Right kidney (tissue), 9 donors: ENCODE results near the gene PRKAR2B.

ENCODE experiments used
- DNase-seq: peaks from one replicate; pipeline ENCODE4 v3.0.0-alpha.2; 2016
- long read RNA-seq, 8 donors: transcript quantifications; one replicate each; lab custom pipeline, GENCODE V29; 2026

The PRKAR2B gene
- long read RNA-seq, donor 1, transcript PRKAR2B-201 (11 exons, 3,745 nt): major isoform, 15 of 15 reads
- long read RNA-seq, donor 1, partial matches to known transcripts: 0 of 15 reads
- long read RNA-seq, donor 1, other reads (novel, unspliced or antisense): 0 of 15 reads
- long read RNA-seq, donor 2, transcript PRKAR2B-201 (11 exons, 3,745 nt): major isoform, 9 of 9 reads
- long read RNA-seq, donor 2, partial matches to known transcripts: 0 of 9 reads
- long read RNA-seq, donor 2, other reads (novel, unspliced or antisense): 0 of 9 reads
- long read RNA-seq, donor 3, transcript PRKAR2B-201 (11 exons, 3,745 nt): major isoform, 6 of 6 reads
- long read RNA-seq, donor 3, partial matches to known transcripts: 0 of 6 reads
- long read RNA-seq, donor 3, other reads (novel, unspliced or antisense): 0 of 6 reads
- long read RNA-seq, donor 4, transcript PRKAR2B-201 (11 exons, 3,745 nt): major isoform, 19 of 37 reads
- long read RNA-seq, donor 4, partial matches to known transcripts: 18 of 37 reads
- long read RNA-seq, donor 4, other reads (novel, unspliced or antisense): 0 of 37 reads
- long read RNA-seq, donor 5, transcript PRKAR2B-201 (11 exons, 3,745 nt): major isoform, 8 of 8 reads
- long read RNA-seq, donor 5, partial matches to known transcripts: 0 of 8 reads
- long read RNA-seq, donor 5, other reads (novel, unspliced or antisense): 0 of 8 reads
- long read RNA-seq, donor 6, transcript PRKAR2B-201 (11 exons, 3,745 nt): major isoform, 6 of 6 reads
- long read RNA-seq, donor 6, partial matches to known transcripts: 0 of 6 reads
- long read RNA-seq, donor 6, other reads (novel, unspliced or antisense): 0 of 6 reads
- long read RNA-seq, donor 7, transcript PRKAR2B-201 (11 exons, 3,745 nt): major isoform, 13 of 41 reads
- long read RNA-seq, donor 7, partial matches to known transcripts: 28 of 41 reads
- long read RNA-seq, donor 7, other reads (novel, unspliced or antisense): 0 of 41 reads
- long read RNA-seq, donor 8, transcript PRKAR2B-201 (11 exons, 3,745 nt): major isoform, 8 of 8 reads
- long read RNA-seq, donor 8, partial matches to known transcripts: 0 of 8 reads
- long read RNA-seq, donor 8, other reads (novel, unspliced or antisense): 0 of 8 reads

DNA sequence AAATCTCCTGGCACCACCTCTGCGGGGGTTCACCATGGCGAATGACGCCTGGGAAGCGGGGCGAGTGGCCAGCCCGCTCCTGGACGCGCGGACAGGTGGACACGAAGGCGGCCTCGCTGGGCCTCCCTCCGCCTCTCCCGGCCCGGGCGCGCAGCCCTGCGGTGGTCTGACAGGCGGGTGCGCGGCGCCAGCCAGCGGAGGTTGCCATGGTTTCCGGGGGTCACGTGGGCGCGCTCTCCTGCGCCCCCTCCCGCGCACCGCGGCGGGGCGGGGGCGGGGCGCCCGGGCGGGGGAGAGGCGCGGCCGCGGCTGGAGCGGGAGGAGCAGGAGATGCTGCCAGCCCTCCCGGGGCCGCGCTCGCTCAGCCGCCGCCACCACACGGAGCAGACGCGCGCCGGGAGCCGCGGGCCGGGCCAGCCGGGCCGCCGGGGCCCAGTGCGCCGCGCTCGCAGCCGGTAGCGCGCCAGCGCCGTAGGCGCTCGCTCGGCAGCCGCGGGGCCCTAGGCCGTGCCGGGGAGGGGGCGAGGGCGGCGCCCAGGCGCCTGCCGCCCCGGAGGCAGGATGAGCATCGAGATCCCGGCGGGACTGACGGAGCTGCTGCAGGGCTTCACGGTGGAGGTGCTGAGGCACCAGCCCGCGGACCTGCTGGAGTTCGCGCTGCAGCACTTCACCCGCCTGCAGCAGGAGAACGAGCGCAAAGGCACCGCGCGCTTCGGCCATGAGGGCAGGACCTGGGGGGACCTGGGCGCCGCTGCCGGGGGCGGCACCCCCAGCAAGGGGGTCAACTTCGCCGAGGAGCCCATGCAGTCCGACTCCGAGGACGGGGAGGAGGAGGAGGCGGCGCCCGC lies at the start of gene PRKAR2B:
TSS of gene PRKAR2B (plus strand) at position 359 of the 848 bp plus-strand sequence. CDS start at position 562, 203 bp downstream.
- peak; percentile 83 for DNase-seq

DNA sequence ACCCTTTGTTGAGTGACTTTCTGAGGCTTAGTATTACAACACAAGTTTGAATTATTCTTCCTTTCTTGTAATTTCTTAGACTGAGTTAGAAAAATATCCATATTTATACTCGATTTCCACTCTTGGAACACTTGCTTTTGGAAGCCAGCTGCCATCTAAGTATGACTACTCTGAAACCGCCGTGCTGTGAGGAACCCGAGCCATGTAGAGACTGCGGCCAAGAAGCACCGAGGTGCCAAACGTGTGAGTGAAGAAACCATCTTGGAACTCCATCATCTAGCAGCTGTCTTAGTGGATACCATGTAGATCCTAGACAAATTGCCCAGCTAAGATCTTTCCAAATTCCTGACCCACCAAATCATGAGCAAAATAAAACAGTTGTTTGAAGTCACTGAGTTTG lies 49.7 kb upstream of the PRKAR2B start:
- DNase-seq: no peak

DNA sequence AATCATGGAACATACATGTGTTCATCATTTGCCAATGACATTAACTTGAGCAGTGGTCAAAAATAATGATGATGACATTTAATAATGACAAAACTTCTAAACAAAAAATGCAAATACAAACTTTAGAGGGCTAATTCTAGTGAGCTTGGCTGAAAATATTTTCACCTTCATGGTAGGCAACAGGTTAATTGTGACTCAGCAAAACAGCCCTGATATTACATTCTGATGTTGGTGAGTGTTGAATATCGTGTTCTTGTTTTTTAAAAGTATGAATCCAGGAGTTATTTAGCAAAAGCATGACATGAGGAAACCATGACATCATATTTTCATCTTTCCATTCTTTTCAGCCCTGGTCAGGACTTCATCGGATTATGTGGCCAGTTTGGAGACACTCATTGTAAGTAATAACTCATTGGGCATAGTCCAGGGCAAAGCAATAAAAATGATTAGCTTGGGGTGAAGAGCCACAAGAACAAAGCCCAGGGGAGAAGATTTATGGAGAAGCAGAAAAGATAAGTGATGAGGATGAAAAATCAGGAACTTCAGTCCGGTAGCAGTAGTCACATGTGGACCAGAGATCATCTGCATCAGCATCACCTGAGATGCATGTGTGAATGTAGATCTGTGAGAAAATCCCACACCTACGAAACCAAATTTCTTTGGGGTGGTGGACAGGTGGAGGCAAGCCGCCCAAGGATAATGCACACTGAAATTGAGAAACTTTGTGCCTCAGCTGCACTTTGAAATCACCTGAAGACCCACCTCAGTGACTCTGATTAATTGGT lies 46.8 kb upstream of the PRKAR2B start:
- no peak for DNase-seq

DNA sequence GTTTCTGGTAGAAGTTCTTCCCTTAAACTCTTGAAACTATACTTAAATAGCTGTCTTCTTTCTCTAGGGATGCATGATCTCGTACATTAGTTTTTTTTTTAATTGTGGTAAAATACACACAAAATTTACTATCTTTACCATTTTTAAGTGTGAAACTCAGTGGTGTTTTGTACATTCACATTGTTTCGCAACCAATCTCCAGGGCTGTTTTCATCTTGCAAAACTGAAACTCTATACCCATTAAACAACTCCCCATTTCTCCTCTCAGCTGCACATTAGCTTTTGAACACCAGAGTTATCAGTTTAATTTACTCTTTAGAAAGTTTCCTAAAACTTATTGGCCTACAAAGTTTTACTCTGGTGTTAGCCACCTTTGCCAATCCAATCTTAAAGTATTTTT lies 45.5 kb upstream of the PRKAR2B start:
- no peak for DNase-seq

DNA sequence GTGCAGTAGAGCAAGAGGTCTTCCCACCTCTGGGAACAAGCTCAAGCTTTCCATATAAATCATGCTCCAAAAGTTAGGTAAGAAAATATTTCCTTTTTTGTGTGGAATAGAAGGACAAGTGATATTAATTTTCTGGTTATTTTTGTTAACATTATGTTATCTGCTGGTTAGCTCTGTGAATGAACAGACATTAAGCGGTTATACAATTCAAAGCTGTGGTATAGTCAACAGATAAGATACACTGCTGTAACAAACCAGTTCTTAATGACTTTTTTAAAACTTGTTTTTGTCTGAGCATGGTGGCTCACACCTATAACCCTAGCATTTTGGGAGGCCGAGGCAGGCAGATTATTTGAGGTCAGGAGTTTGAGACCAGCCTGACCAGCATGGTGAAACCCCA lies 43.0 kb upstream of the PRKAR2B start:
- no peak for DNase-seq

DNA sequence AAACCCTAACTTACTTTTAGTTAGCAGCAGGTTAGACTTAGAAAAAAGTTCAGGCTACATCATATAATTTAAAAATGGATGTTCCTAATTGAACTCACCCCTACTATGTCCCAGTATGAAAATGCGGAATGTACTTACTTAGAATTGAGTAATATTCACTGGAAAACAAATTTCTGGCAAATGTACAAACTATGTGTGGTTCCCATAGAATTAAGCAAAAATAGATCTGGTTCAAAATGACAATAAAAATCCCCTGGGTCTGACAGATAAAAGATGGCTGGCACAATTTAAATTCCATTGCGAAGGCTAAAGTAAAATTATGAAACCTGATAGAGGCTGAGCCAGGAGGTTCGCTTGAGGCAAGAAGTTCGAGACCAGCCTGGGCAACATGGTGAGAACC lies 42.4 kb upstream of the PRKAR2B start:
- no peak for DNase-seq

DNA sequence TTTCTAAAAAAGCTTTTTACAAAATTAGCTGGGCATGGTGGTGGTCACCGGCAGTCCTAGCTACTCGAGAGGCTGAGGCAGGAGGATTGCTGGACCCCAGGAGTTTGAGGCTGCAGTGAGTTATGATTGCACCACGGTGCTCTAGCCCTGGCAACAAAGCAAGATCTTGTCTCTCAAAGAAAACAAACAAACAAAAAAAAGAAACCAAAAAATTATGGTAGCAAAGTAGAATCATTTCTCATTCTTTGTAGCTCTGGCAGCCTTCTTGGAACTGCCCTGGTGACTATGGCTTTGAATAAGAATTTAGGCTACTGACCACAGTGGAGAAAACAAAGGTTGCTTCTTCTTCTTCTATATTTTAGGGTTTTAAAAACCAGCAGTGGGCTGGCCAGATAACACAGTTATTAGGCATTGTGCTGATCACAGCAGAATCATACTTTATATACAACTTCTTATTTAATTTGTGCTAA lies 41.9 kb upstream of the PRKAR2B start:
- DNase-seq: no peak

DNA sequence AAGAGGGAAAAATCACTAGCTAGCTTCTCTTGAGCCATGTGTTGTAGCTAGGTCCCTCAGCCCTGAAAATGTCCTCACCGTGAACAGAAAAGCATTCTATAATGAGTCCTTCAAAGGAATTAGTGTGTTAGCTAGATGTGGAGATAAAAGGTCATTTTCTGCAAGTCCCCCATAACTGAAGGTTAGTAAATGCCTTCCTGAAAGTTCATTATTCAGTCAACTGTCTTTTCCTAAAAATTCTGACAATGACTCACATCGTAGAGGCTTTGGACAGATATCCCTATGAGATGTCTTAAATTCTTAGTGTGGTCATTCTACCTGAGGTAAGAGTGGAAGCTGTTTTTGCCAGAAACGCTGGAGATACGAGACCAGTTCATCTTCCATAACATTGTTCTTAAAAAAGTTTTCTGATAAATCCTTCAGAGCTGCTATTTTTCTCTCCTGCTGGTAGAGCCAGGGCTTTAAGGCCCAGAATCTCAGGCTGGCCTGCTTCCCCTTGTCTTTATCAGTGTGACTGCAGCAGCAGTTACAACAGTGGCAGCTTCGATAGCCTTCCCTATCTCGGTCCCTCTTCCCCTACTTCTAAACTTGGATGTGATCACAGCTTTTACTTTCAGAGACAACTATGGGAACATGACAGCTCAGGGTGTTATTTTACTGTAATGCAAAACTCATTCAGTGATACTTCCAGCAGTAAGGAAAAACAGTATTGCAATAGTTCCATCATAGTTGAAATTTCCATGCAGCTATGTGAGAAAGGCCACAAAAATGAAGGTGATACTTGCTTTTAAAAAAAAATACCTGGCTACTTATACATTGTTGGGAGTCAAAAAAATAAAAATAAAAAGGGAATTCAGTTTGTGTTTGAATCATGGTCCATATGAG lies 37.3 kb upstream of the PRKAR2B start:
- DNase-seq: no peak

DNA sequence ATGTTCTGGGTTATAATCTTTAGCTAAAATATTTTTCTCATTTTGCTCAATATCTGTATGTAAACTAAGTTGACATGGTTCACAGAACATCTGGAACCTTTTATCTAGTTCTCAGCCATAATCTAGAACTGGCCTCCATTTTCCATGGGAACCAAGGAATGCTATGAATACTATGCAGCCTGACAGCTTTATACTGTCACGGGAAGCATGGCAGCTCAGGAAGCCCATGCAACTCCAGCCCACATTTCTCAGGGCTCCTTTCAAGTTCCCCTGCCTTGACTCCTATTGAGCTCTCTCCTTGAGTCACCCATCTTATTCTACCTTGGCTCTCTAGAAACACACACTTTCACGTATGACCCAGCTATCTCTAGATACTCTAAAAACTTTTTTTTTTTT lies 36.6 kb upstream of the PRKAR2B start:
- no peak for DNase-seq

DNA sequence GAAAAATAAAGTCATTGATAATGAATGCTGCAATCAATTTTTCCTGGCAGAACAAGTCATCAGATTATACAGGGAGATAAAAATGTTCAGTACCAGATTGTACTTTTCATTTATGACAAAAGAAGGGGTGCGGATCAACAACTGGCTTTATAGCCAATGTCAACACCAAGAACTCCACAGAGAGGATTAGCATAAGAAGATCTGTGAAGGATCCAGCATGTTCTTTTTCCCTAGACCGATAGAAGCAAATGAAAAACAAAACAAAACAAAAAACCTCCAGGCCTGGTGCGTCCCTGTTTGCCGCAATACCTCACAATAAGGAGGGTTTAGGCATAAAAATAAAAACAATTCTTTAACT lies 34.7 kb upstream of the PRKAR2B start:
- no peak for DNase-seq

DNA sequence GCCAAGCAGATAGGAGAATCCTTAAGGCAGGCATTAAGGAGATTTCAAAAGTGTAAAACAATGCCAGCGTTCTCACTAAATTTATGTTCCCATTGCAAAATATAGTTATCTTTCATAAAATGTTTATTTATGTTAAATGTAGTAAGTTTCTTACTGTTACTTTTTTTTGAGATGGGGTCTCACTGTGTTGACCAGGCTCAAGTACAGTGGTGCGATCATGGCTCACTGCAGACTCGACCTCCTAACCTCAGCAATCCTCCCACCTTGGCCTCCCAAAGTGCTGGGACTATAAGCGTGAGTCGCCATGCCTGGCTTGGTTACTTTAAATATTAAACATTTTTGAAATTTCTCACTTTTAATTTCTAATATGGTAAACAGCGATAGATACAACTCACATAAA lies 31.8 kb upstream of the PRKAR2B start:
- DNase-seq: no peak

DNA sequence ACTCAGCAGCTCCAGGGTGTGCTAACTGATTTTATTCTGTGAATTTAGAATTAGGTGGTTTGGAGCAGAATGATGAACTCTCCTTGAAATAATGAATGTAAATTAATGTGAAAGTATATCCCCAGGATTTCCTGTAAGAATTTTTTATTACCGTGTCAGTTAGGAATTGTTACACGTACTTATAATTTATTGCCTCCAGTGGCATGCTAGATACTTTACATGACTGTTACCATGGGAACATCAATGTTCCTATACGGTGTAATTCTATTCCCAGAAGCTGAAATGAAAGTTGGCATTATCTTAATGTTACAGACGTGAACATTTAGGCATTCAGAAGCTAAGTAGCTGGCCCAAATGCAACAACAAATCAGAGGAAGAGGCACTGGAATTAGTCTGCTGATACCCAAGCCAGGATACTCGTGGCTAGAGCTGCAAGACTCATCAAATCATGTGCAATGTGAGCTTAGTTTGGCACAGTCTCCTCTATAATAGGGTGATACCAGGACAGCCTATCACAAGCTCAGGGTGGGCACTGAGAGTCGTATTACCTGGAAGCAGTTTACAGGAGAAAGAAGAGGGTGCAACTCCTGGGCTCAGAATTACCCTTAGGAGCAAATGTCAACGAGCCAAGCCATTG lies 30.0 kb upstream of the PRKAR2B start:
- no peak for DNase-seq

DNA sequence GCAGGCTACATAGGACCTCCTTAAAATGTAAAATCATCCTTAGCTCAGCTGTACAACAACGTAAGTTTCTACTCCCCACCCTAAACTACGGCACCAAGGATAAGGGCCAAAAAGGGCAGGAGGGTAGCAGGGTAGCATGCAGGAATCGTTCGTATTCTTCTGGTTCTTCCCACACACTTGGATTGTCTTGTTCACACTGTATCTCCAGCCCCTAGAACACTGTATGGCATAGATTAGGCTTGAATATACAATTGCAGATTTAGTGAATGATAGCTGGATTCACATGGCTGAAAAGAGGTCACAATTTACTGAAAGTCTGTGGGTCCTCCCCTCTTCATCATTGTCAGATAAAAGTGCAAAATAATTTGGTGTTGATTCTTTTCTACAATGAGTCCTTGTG lies 28.2 kb upstream of the PRKAR2B start:
- DNase-seq: no peak

DNA sequence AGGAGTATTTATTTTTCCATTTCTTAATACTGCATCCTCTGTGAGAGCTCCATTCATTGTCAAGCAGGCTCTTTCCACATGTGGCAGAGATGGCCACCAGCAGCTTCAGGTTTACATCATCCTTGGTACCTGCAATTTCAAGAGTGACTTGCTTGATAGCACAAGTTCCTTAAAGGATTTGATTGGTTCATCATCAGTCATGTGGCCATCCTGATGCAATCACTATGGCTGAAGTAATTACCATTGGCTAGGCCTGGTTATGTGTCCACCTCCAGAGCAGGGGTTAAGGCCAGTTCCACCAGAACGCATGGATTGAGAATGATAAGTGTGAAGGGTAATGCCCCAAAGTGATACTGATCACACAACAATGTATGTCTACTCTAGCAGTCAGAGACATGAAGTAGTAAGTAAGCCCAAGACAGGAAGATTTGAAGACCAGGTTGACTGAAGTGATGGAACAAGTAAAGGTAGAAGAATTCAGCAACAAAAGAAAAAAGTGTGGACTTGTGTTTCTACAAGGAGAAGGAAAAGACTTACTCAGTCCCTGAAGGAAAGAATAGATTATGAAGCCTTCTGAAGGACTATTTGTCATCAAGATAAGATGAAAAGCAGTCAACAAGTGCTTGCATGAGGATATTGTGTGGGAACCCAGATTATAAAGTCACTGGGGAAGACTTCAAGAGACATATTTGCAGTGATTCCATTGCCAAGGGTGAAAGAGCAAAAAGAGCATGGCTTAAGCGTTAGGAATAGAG lies 26.4 kb upstream of the PRKAR2B start:
- DNase-seq: no peak

DNA sequence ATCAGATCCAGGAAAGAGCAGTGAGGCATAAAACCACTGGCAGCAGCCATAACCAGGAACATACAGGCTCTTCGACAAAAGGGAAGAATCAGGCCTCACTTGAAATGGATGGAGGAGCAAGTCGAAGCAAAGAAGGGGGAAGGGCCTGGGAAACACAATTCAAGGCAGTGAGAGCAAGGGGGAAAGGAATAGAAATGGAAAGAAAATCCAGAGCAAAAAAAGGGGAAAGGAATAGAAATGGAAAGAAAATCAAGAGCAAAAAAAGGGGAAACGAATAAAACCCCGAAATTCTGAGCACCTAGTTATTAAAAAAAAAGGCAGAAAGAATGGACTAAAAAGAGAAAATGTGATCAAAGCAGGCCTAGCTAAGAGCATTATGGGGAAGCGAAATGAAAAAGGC lies 24.1 kb upstream of the PRKAR2B start:
- no peak for DNase-seq

DNA sequence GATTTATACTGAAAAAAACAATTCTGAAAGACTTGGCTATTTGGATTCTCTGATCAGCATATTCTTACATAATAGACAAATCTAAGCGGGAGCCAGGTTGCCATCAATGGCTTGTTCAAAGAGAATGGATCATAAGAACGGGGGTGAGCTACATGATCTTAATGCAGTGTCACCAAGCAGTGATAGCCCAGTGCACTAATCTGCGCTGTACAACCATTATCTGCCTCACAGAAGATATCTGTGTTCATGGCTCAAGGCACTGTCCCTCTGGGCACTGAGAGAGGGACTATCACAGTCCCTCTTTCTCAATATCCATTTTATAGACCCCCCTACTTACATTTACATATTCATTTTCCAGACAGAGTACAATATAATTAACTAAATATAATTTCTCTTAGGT lies 22.9 kb upstream of the PRKAR2B start:
- no peak for DNase-seq

DNA sequence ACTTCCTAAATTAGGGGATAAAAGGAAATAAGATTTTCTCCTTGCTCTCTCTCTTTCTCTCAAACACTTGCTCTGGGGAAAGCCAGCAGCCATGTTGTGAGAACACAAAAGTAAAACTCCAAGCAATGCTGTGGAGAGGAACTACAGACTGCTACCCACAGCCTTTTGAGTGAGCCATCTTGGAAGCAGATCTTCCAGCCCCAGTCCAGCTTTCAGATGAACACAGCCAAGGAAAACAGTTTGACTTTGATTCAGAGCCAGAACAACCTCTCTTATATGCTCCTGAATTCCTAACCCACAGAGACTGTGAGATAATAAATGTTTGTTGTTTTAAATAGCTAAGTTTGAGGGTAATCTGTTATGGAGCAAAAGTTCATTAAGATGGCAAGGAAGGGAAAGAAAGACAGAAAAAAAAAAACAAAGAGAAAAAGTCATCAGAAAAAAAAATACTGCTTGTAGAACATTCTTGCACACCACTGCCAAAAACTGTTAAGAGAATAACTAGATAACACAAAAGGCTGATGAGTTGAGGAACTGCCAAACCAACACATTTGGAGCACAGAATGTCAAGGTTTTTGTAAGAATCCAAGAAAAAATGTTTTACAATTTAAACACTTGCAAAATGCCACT lies 20.9 kb upstream of the PRKAR2B start:
- DNase-seq: no peak

DNA sequence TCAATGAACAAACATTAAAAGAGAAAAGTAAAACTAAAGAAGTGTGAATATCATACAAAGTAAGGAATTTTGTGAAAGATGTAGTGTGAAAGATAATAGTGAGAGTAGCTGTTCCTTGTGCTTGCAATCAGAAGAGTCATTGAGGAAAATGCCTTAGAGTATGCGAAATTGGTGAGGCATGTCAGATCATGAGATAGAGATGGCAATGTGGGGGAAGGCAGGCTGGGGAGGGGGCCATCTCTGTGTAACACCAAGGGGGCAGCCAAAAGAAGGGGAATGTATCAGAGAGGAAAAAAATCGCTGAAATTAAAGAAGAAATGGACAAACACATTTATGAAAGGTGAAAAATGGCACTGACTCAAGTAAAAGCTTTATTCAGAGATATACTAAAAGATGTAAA lies 19.6 kb upstream of the PRKAR2B start:
- no peak for DNase-seq
